GM12878 (cell line): ENCODE results near the gene TMEM94. TPM values are rescaled to one million over a fixed set of nuclear protein-coding genes. Genes with fewer than 3 reads are reported as not detected.

Experiments
- ATAC-seq: fragments of 200-7000 bp; cut with Tn5 transposase; 3 replicates; pipeline ENCODE4 v1.9.1; 2020; ENCODE audit warnings: mild to moderate bottlenecking, moderate library complexity
- BruUV-seq: library from RNA; stranded (reverse); fragments of 400-500 nt; replicated peaks from 2 replicates; lab custom pipeline; 2021; lab: Mats Ljungman, UMichigan
- CTCF ChIA-PET: fragments of 300-600 bp; sonication (Branson Sonifier 250); formaldehyde crosslinking; extraction: SDS; loops from one replicate; lab custom pipeline; 2021; ENCODE audit warnings: inconsistent platforms; lab: Yijun Ruan, JAX
- POLR2A ChIA-PET: fragments of 350-600 bp; formaldehyde crosslinking; extraction: SDS; loops from one replicate; lab custom pipeline; 2021; ENCODE audit warnings: inconsistent platforms; lab: Charles Lee
- RAD21 ChIA-PET: fragments of 300-600 bp; sonication (Branson Sonifier 250); formaldehyde crosslinking; loops from one replicate; lab custom pipeline; 2023; ENCODE audit warnings: antibody characterized with exemption; ENCODE audit not compliant: unreplicated experiment; lab: Charles Lee
- SMC1A ChIA-PET: fragments of 300-600 bp; sonication (Branson Sonifier 250); formaldehyde crosslinking; loops from one replicate; lab custom pipeline; 2023; ENCODE audit not compliant: unreplicated experiment, uncharacterized antibody; lab: Charles Lee
- DNase-seq: peaks from one replicate; pipeline ENCODE4 v3.0.0-alpha.2; 2011; ENCODE audit warnings: low read depth, low spot score
- FAIRE-seq: peaks from 3 replicates; lab custom pipeline; 2011; peaks lifted over from hg19 to GRCh38; lab: Jason Lieb, UNC
- H2AFZ ChIP-seq: 2 replicates; pipeline ENCODE4 v1.6.0; 2011; ENCODE audit warnings: low read depth, low read length, control low read depth; ENCODE audit not compliant: control insufficient read depth
- H3K27ac ChIP-seq: 2 replicates; pipeline ENCODE4 v1.5.1; 2011; ENCODE audit warnings: control low read depth; ENCODE audit not compliant: control insufficient read depth, insufficient read depth
- H3K27me3 ChIP-seq, 2 experiments: replicated peaks in 1 of 2; 2 replicates each; pipeline versions ENCODE4 v1.6.0 to v1.6.1; 2011; ENCODE audit warnings: low read length in 1 of 2; ENCODE audit not compliant: control insufficient read depth in 2 of 2, insufficient read depth in 2 of 2
- H3K36me3 ChIP-seq, 2 experiments: 2 replicates each; pipeline ENCODE4 v1.5.1; 2011; ENCODE audit warnings: low read length in 1 of 2; ENCODE audit not compliant: control insufficient read depth in 2 of 2, insufficient read depth in 2 of 2
- H3K4me1 ChIP-seq: 2 replicates; pipeline ENCODE4 v1.6.1; 2011; ENCODE audit warnings: mild to moderate bottlenecking, low read length, moderate library complexity, mixed read lengths; ENCODE audit not compliant: control insufficient read depth, insufficient read depth
- H3K4me2 ChIP-seq: 2 replicates; pipeline ENCODE4 v1.6.0; 2011; ENCODE audit warnings: control low read depth; ENCODE audit not compliant: control insufficient read depth, insufficient read depth
- H3K4me3 ChIP-seq: fragments of 200-600 bp; sonication (generic); 2 replicates; pipeline ENCODE4 v1.5.1; 2016
- H3K79me2 ChIP-seq: 2 replicates; pipeline ENCODE4 v1.6.0; 2011; ENCODE audit warnings: low read length; ENCODE audit not compliant: control insufficient read depth, insufficient read depth
- H3K9ac ChIP-seq: 2 replicates; pipeline ENCODE4 v1.8.0; 2011; ENCODE audit warnings: low read length, control low read depth, mixed read lengths; ENCODE audit not compliant: control insufficient read depth, insufficient read depth
- H3K9me3 ChIP-seq: replicated peaks from 3 replicates; pipeline ENCODE4 v1.5.1; 2011; ENCODE audit warnings: mild to moderate bottlenecking, low read length; ENCODE audit not compliant: control insufficient read depth, insufficient read depth
- H4K20me1 ChIP-seq: 2 replicates; pipeline ENCODE4 v1.6.0; 2011; ENCODE audit not compliant: control insufficient read depth, insufficient read depth
- BCL11A ChIP-seq: IDR thresholded peaks from 2 replicates; pipeline ENCODE4 v1.6.1; 2011; ENCODE audit warnings: low read depth, low read length
- CBX3 ChIP-seq: fragments of 200-600 bp; sonication (generic); IDR thresholded peaks from 2 replicates; pipeline ENCODE4 v1.6.1; 2016; ENCODE audit warnings: low read depth, borderline replicate concordance
- CREB1 ChIP-seq: IDR thresholded peaks from 2 replicates; pipeline ENCODE4 v1.6.1; 2012; ENCODE audit warnings: low read depth, mild to moderate bottlenecking, inconsistent platforms
- E2F4 ChIP-seq: IDR thresholded peaks from 2 replicates; pipeline ENCODE4 v1.6.1; 2012; ENCODE audit warnings: low read depth, low read length, improper control_type of control experiment
- FOXK2 ChIP-seq: fragments of 450-650 bp; IDR thresholded peaks from 2 replicates; pipeline ENCODE4 v1.6.1; 2017; ENCODE audit warnings: mild to moderate bottlenecking, moderate library complexity
- IRF4 ChIP-seq: IDR thresholded peaks from 2 replicates; pipeline ENCODE4 v1.6.1; 2011; ENCODE audit warnings: low read depth, low read length
- MAX ChIP-seq: IDR thresholded peaks from 2 replicates; pipeline ENCODE4 v1.6.1; 2012; ENCODE audit warnings: low read depth, low read length, improper control_type of control experiment
- NBN ChIP-seq: fragments of 450-650 bp; IDR thresholded peaks from 2 replicates; pipeline ENCODE4 v1.6.1; 2016
- NRF1 ChIP-seq: conservative IDR thresholded peaks from 2 replicates; pipeline ENCODE4 v1.6.1; 2011; ENCODE audit warnings: mild to moderate bottlenecking, low read depth, low read length, improper control_type of control experiment
- RAD21 ChIP-seq: IDR thresholded peaks from 2 replicates; pipeline ENCODE4 v1.6.1; 2011; ENCODE audit warnings: mild to moderate bottlenecking, low read depth, low read length, moderate library complexity; ENCODE audit not compliant: insufficient read depth
- SRF ChIP-seq, 2 experiments: IDR thresholded peaks; 2 replicates each; pipeline ENCODE4 v1.6.1; 2011; ENCODE audit warnings: low read depth in 2 of 2, low read length in 2 of 2, mild to moderate bottlenecking in 1 of 2, moderate library complexity in 1 of 2
- TCF7 ChIP-seq: IDR thresholded peaks from 2 replicates; pipeline ENCODE4 v1.6.1; 2014; ENCODE audit warnings: antibody characterized with exemption, borderline replicate concordance
- ZNF207 ChIP-seq: fragments of 450-650 bp; IDR thresholded peaks from 2 replicates; pipeline ENCODE4 v1.6.1; 2014; ENCODE audit warnings: antibody characterized with exemption, mild to moderate bottlenecking, borderline replicate concordance
- ZSCAN29 ChIP-seq: fragments of 450-650 bp; IDR thresholded peaks from 2 replicates; pipeline ENCODE4 v1.6.1; 2017; ENCODE audit warnings: mild to moderate bottlenecking, moderate library complexity
- WGBS: methylation state at CpG from one replicate; pipeline ENCODE4 v1.1.6; 2016; ENCODE audit warnings: low lambda C conversion rate; ENCODE audit not compliant: insufficient replicate concordance, insufficient coverage; ENCODE audit errors: missing lambda C conversion rate; 5-methylcytosine and 5-hydroxymethylcytosine counted together
- in situ Hi-C: fragments of 300-500 bp; cut with MboI; formaldehyde crosslinking; loops from 9 replicates; pipeline ENCODE4 v1.14.3; 2018; ENCODE audit warnings: mixed read lengths
- intact Hi-C: fragments of 100-400 bp; cut with micrococcal nuclease; formaldehyde crosslinking; loops from one replicate; pipeline ENCODE4 v1.14.2; 2022; ENCODE audit not compliant: unreplicated experiment
- polyA plus RNA-seq, 11 experiments: library from polyadenylated mRNA; depleted of rRNA in 4 of 11; unstranded in 6 of 11; stranded (reverse) in 5 of 11; fragments of >200 nt; fragmentation: Nextera tagmentation in 4 of 11; fragmentation: Illumina TruSeq in 1 of 11; extraction: Ambion mirVana in 4 of 11; extraction: Trizol in 1 of 11; gene quantifications; 1 replicate in 1 of 11; 2 replicates in 10 of 11; pipeline versions ENCODE4 v1.2.1 to v1.2.3, GENCODE V29; 2011 to 2016; ENCODE audit warnings: inconsistent platforms in 2 of 11, missing spikeins in 2 of 11, low read depth in 1 of 11
- total RNA-seq, 4 experiments: library from RNA; depleted of rRNA in 3 of 4; stranded (reverse); fragments of >200 nt in 3 of 4; fragmentation: Illumina TruSeq in 1 of 4; extraction: Trizol in 1 of 4; gene quantifications; 2 replicates each; pipeline versions ENCODE4 v1.2.1 to v1.2.3, GENCODE V29; 2013 to 2021
- TF ChIP-seq, protein P1 (sequence below): IDR thresholded peaks from 2 replicates; pipeline ENCODE4 v1.6.1; 2011; ENCODE audit warnings: borderline replicate concordance, low read depth, mild to moderate bottlenecking, moderate library complexity, mixed read lengths, low read length; ENCODE audit not compliant: insufficient read depth; ENCODE audit errors: extremely low read length
- TF ChIP-seq, protein P2 (sequence below): fragments of 450-650 bp; IDR thresholded peaks from 2 replicates; pipeline ENCODE4 v1.6.1; 2017; ENCODE audit warnings: mild to moderate bottlenecking, low read depth, inconsistent platforms; ENCODE audit not compliant: poor library complexity, severe bottlenecking
- TF ChIP-seq, protein P3 (sequence below): IDR thresholded peaks from 2 replicates; pipeline ENCODE4 v1.6.1; 2011; ENCODE audit warnings: low read depth, mild to moderate bottlenecking, low read length, moderate library complexity, borderline replicate concordance; ENCODE audit errors: extremely low read depth

The TMEM94 gene
- total and polyA plus RNA-seq, 10 of the 15 experiments (the other 5 are each of a cell fraction or from before 2014, with no cell fraction given), result 0.31 to 70.7 (median 24.4) TPM

- TF ChIP-seq, protein P1, sequence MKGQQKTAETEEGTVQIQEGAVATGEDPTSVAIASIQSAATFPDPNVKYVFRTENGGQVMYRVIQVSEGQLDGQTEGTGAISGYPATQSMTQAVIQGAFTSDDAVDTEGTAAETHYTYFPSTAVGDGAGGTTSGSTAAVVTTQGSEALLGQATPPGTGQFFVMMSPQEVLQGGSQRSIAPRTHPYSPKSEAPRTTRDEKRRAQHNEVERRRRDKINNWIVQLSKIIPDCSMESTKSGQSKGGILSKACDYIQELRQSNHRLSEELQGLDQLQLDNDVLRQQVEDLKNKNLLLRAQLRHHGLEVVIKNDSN, result no peak
- TF ChIP-seq FOXK2, result no peak
- TF ChIP-seq ZSCAN29, result no peak
- TF ChIP-seq, protein P2, sequence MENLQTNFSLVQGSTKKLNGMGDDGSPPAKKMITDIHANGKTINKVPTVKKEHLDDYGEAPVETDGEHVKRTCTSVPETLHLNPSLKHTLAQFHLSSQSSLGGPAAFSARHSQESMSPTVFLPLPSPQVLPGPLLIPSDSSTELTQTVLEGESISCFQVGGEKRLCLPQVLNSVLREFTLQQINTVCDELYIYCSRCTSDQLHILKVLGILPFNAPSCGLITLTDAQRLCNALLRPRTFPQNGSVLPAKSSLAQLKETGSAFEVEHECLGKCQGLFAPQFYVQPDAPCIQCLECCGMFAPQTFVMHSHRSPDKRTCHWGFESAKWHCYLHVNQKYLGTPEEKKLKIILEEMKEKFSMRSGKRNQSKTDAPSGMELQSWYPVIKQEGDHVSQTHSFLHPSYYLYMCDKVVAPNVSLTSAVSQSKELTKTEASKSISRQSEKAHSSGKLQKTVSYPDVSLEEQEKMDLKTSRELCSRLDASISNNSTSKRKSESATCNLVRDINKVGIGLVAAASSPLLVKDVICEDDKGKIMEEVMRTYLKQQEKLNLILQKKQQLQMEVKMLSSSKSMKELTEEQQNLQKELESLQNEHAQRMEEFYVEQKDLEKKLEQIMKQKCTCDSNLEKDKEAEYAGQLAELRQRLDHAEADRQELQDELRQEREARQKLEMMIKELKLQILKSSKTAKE, result no peak
- TF ChIP-seq CBX3, result no peak
- TF ChIP-seq SRF (IDR thresholded peaks at IDR 0.05; ENCODE audit: low read depth in 2 of 2, low read length in 2 of 2), result no peak
- TF ChIP-seq NBN, result no peak
- TF ChIP-seq ZNF207, result no peak
These were observed 29.3 kb downstream of the TMEM94 start (continued) for GRCh38 chr17:75485688-75486087.

DNA sequence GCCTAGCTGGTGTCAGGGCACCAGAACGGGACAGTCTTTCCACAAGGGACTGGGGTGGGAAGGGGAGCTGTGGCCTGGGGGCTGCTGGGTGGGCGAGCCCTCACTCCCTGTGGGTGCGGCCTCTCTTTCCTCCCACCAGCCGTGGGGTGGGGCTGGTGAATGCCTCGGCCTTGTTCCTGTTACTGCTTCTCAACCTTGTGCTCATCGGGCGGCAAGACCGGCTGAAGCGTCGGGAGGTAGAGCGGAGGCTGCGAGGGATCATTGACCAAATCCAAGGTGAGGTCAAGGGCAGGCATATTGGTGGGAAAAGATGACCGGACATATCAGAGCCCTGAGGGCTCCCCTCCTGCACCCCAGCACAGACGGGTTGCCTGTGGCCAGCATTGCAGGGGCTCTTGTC lies 29.7 kb downstream of the TMEM94 start:
- POLR2A ChIA-PET, result no interaction called here
- Histone ChIP-seq H4K20me1 (no peaks in the 10 kb centered on the region), H3K79me2 (no peaks in the 10 kb centered on the region), H3K9me3 (no peaks in the 10 kb centered on the region), H3K36me3 (peaks cover 0 to 2% of the 10 kb centered on the region in 2 experiments; a peak in 2 of 4 replicates), H3K27ac (no peak overlapping the region), H3K27me3 (no peaks in the 10 kb centered on the region), H3K9ac (no peak overlapping the region), H3K4me3 (no peak overlapping the region), H3K4me1 (peaks cover 13% of the 10 kb centered on the region), H3K4me2 (no peak overlapping the region), H2AFZ (no peak overlapping the region)
- intact Hi-C loops (loop anchor here (2.0 kb wide), 1 partner anchor 59 kb away; no protein-coding TSS in a partner anchor), in situ Hi-C loops (no loop called here)
- WGBS, result 90% methylated on average over 14 of the region's 14 CpGs
- CTCF ChIA-PET, result no interaction called here
- no peak for FAIRE-seq
- RAD21 ChIA-PET, result interaction anchor here (1.1 kb wide), 1 partner anchor 32 kb away, joined by 3 read pairs; no protein-coding TSS in a partner anchor
- SMC1A ChIA-PET, result no interaction called here
- BruUV-seq, result no TSS peak
- ATAC-seq, result no peak
- no peak for DNase-seq
- TF ChIP-seq MAX, result no peak
- TF ChIP-seq, protein P3, sequence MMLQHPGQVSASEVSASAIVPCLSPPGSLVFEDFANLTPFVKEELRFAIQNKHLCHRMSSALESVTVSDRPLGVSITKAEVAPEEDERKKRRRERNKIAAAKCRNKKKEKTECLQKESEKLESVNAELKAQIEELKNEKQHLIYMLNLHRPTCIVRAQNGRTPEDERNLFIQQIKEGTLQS, result no peak
- TF ChIP-seq TCF7, result no peak
- no peak for TF ChIP-seq NRF1
- no peak for TF ChIP-seq RAD21
- no peak for TF ChIP-seq IRF4
- no peak for TF ChIP-seq ZNF207
- TF ChIP-seq E2F4, result no peak
- TF ChIP-seq CREB1, result no peak
- TF ChIP-seq, protein P2, result no peak
- no peak for TF ChIP-seq BCL11A
